Vagina (tissue), 2 donors: ENCODE measurements around the gene YAP1. TPM values are rescaled to one million over a fixed set of nuclear protein-coding genes. Genes with fewer than 3 reads are reported as not detected.

Experiments
- DNase-seq, 2 donors: peaks; one replicate each; pipeline ENCODE4 v3.0.0-alpha.2; 2017; ENCODE audit errors: extremely low spot score in 2 of 2
- H3K27ac ChIP-seq: fragments of 200-600 bp; sonication (generic); one replicate; pipeline ENCODE4 v1.5.1; 2019
- H3K27me3 ChIP-seq: fragments of 200-600 bp; sonication (generic); one replicate; pipeline ENCODE4 v1.5.1; 2019
- H3K36me3 ChIP-seq, 2 donors: fragments of 200-600 bp; sonication (generic); one replicate each; pipeline ENCODE4 v1.5.1; 2017 to 2019
- H3K4me1 ChIP-seq: fragments of 200-600 bp; sonication (generic); one replicate; pipeline ENCODE4 v1.5.1; 2019
- H3K4me3 ChIP-seq, 2 donors: fragments of 200-600 bp; sonication (generic); 1 replicate in 1 of 2; 2 replicates in 1 of 2; pipeline ENCODE4 v1.5.1; 2016 to 2019
- H3K9me3 ChIP-seq: fragments of 200-600 bp; sonication (generic); one replicate; pipeline ENCODE4 v1.5.1; 2019
- CTCF ChIP-seq, 3 experiments: fragments of 450-650 bp in 2 of 3; fragments of 200-600 bp in 1 of 3; sonication (generic) in 1 of 3; IDR thresholded peaks; one replicate each; pipeline ENCODE4 v1.5.1; 2017 to 2019; ENCODE audit warnings: antibody characterized with exemption in 3 of 3, mild to moderate bottlenecking in 2 of 3, moderate library complexity in 2 of 3
- POLR2A ChIP-seq, 2 donors: fragments of 450-650 bp; IDR thresholded peaks; one replicate each; pipeline ENCODE4 v1.6.1; 2017; ENCODE audit warnings: antibody characterized with exemption in 2 of 2, mild to moderate bottlenecking in 2 of 2, moderate library complexity in 2 of 2
- POLR2AphosphoS5 ChIP-seq, 2 donors: sonication (generic); formaldehyde crosslinking; IDR thresholded peaks; one replicate each; pipeline ENCODE4 v1.9.0; 2017; ENCODE audit warnings: antibody characterized with exemption in 2 of 2, mild to moderate bottlenecking in 2 of 2, low read depth in 1 of 2; ENCODE audit not compliant: insufficient read depth in 1 of 2
- intact Hi-C: fragments of 100-400 bp; cut with DNase I; formaldehyde crosslinking; loops from one replicate; pipeline ENCODE4 v1.15.1; 2023
- total RNA-seq: library from RNA; depleted of rRNA; stranded (reverse); fragments of >200 nt; gene quantifications from one replicate; pipeline ENCODE4 v1.2.3, GENCODE V29; 2016

YAP1 gene
- total RNA-seq, 1 donor from 2014 or later, result 232 TPM

- Histone ChIP-seq H3K9me3 (no peaks in the 10 kb centered on the region), H3K27me3 (no peaks in the 10 kb centered on the region), H3K27ac (no peak overlapping the region), H3K4me3 (no peak overlapping the region), H3K4me1 (no peaks in the 10 kb centered on the region), H3K36me3 (peaks cover 0 to 21% of the 10 kb centered on the region in 2 donors)
- no peak for DNase-seq
- no peak for TF ChIP-seq POLR2A (IDR thresholded peaks at IDR 0.05)
- intact Hi-C loops, result no loop called here
Measured at GRCh38 chr11:102204174-102204573, 93.9 kb downstream of the YAP1 start.

DNA sequence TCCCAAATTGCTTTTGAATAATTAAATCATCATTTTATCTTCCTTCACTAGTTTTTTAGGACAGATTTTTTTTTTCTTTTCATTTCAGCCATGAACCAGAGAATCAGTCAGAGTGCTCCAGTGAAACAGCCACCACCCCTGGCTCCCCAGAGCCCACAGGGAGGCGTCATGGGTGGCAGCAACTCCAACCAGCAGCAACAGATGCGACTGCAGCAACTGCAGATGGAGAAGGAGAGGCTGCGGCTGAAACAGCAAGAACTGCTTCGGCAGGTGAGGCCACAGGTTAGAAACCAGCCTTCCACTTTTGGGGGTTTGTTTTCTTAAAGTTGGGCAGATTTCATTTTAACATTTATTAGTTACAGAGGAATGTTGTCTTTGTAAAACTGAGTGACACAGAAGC lies 95.6 kb downstream of the YAP1 start:
- no peak for DNase-seq
- no peak overlapping the region for H3K27ac ChIP-seq
- intact Hi-C loops, result no loop called here
- no peak overlapping the region for H3K4me3 ChIP-seq
- TF ChIP-seq POLR2AphosphoS5 (IDR thresholded peaks at IDR 0.05; ENCODE audit: insufficient read depth in 1 of 2, low read depth in 1 of 2) (no peak), CTCF (IDR thresholded peaks at IDR 0.05) (no peak), POLR2A (IDR thresholded peaks at IDR 0.05) (no peak)
- H3K9me3 ChIP-seq, result no peaks in the 10 kb centered on the region
- H3K27me3 ChIP-seq, result no peaks in the 10 kb centered on the region
- no peaks in the 10 kb centered on the region for H3K4me1 ChIP-seq
- H3K36me3 ChIP-seq, result peaks cover 0 to 21% of the 10 kb centered on the region in 2 donors

GRCh38 chr11:102208835-102209234 lies 98.6 kb downstream of the YAP1 start:
- peaks cover 0 to 22% of the 10 kb centered on the region in 2 donors for H3K36me3 ChIP-seq
- H3K9me3 ChIP-seq, result no peaks in the 10 kb centered on the region
- no peak for DNase-seq
- no peak overlapping the region for H3K27ac ChIP-seq
- no peak for TF ChIP-seq CTCF (IDR thresholded peaks at IDR 0.05)
- TF ChIP-seq POLR2A (IDR thresholded peaks at IDR 0.05), result no peak
- no peak for TF ChIP-seq POLR2AphosphoS5 (IDR thresholded peaks at IDR 0.05; ENCODE audit: insufficient read depth in 1 of 2, low read depth in 1 of 2)
- intact Hi-C loops, result no loop called here
- H3K4me1 ChIP-seq, result no peaks in the 10 kb centered on the region
- no peaks in the 10 kb centered on the region for H3K27me3 ChIP-seq
- H3K4me3 ChIP-seq, result no peak overlapping the region

GRCh38 chr11:102214623-102215022 lies 104.4 kb downstream of the YAP1 start:
- Histone ChIP-seq H3K4me3 (no peak overlapping the region), H3K9me3 (no peaks in the 10 kb centered on the region), H3K36me3 (peaks cover 0 to 4% of the 10 kb centered on the region in 2 donors), H3K27me3 (no peaks in the 10 kb centered on the region), H3K27ac (no peak overlapping the region), H3K4me1 (peaks cover 19% of the 10 kb centered on the region)
- TF ChIP-seq POLR2AphosphoS5 (IDR thresholded peaks at IDR 0.05; ENCODE audit: insufficient read depth in 1 of 2, low read depth in 1 of 2), result no peak
- TF ChIP-seq CTCF (IDR thresholded peaks at IDR 0.05), result no peak
- no peak for TF ChIP-seq POLR2A (IDR thresholded peaks at IDR 0.05)
- no peak for DNase-seq
- intact Hi-C loops, result no loop called here

GRCh38 chr11:102216433-102217075 lies 106.3 kb downstream of the YAP1 start:
- intact Hi-C loops, result no loop called here
- Histone ChIP-seq H3K27me3 (no peaks in the 10 kb centered on the region), H3K4me1 (peaks cover 19% of the 10 kb centered on the region), H3K36me3 (no peaks in the 10 kb centered on the region), H3K4me3 (no peak overlapping the region), H3K9me3 (no peaks in the 10 kb centered on the region), H3K27ac (peak overlapping the region; percentile 55)
- no peak for TF ChIP-seq POLR2AphosphoS5 (IDR thresholded peaks at IDR 0.05; ENCODE audit: insufficient read depth in 1 of 2, low read depth in 1 of 2)
- TF ChIP-seq POLR2A (IDR thresholded peaks at IDR 0.05), result no peak
- no peak for TF ChIP-seq CTCF (IDR thresholded peaks at IDR 0.05)
- DNase-seq, result no peak
